Activated B cell treated with CpG ODN at 0.5 μM for 24 hours (primary cell): Measurements from ENCODE around the gene PRDX2. TPM values are rescaled to one million over a fixed set of nuclear protein-coding genes. Genes with fewer than 3 reads are reported as not detected.

Source experiments
- ATAC-seq: fragments of 200-7000 bp; cut with Tn5 transposase; one replicate; pipeline ENCODE4 v1.10.0; 2021; ENCODE audit warnings: low read depth, mild to moderate bottlenecking, moderate library complexity
- CTCF ChIA-PET: fragments of 350-600 bp; sonication (Branson Sonifier 250); formaldehyde crosslinking; loops from one replicate; lab custom pipeline; 2021; ENCODE audit warnings: antibody characterized with exemption; lab: Charles Lee
- POLR2A ChIA-PET: fragments of 350-600 bp; sonication (Branson Sonifier 250); formaldehyde crosslinking; loops from one replicate; lab custom pipeline; 2021; ENCODE audit warnings: antibody characterized with exemption; lab: Charles Lee
- DNase-seq: peaks from one replicate; pipeline ENCODE4 v3.0.0; 2022
- H3K27ac Mint-ChIP-seq: one replicate; pipeline ENCODE4 v1.8.0; 2020; ENCODE audit warnings: mixed read lengths
- H3K27me3 Mint-ChIP-seq: one replicate; pipeline ENCODE4 v1.8.0; 2021; ENCODE audit warnings: mixed read lengths
- H3K36me3 Mint-ChIP-seq: one replicate; pipeline ENCODE4 v1.8.0; 2021; ENCODE audit warnings: low read depth, mixed read lengths
- H3K4me1 Mint-ChIP-seq: one replicate; pipeline ENCODE4 v1.8.0; 2021; ENCODE audit warnings: mixed read lengths
- H3K4me3 Mint-ChIP-seq: one replicate; pipeline ENCODE4 v1.8.0; 2020; ENCODE audit warnings: mild to moderate bottlenecking, mixed read lengths
- H3K9me3 Mint-ChIP-seq: one replicate; pipeline ENCODE4 v1.8.0; 2020; ENCODE audit warnings: mixed read lengths
- intact Hi-C: fragments of 100-400 bp; cut with micrococcal nuclease; formaldehyde crosslinking; loops from one replicate; pipeline ENCODE4 v1.15.1; 2024
- total RNA-seq: library from RNA; stranded (reverse); gene quantifications from 2 replicates; pipeline ENCODE4 v1.2.3, GENCODE V29; 2022
- TF ChIP-seq, protein P1 (sequence below): fragments of 200-600 bp; IDR thresholded peaks from one replicate; pipeline ENCODE4 v1.8.0; 2022; ENCODE audit warnings: antibody characterized with exemption, mild to moderate bottlenecking

The PRDX2 gene
- total RNA-seq, 1 donor from 2014 or later, result 53.1 TPM

DNA sequence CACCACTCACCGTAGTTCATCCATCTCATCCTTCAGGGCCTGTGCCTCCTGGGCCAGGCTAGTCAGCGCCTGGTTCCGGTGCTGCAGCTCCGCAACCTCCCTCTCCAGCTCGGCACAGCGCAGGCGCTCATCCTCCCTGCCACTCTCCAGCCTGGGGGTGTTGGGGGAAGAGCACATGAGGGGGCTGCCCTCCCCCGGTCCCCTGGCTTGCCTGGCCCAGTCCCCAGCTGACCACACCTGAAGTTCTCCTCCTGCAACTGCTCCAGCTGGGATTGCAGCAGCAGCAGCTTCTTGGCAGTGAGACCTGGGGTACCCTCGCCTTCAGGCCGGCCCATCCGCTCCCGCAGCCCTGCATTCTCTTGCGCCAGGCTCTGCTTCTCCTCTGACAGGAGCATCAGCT lies 30.7 kb downstream of the PRDX2 start:
- ChIA-PET POLR2A (interaction anchor here (7.4 kb wide), 1 partner anchor 23 kb away, joined by 80 read pairs; the partner anchor contains the start of gene JUNB), CTCF (interaction anchor here (0.9 to 9.1 kb wide), 2 partner anchors 9 to 25 kb away, joined by 3 to 278 read pairs; partner anchors contain the start of gene JUNB)
- DNase-seq (no peak), ATAC-seq (no peak)
- H3K27ac Mint-ChIP-seq, result no peak overlapping the region
- no peaks in the 10 kb centered on the region for H3K9me3 Mint-ChIP-seq
- H3K4me3 Mint-ChIP-seq, result no peak overlapping the region
- no peaks in the 10 kb centered on the region for H3K27me3 Mint-ChIP-seq
- intact Hi-C loops, result no loop called here
- peaks cover 22% of the 10 kb centered on the region for H3K4me1 Mint-ChIP-seq
- H3K36me3 Mint-ChIP-seq, result no peaks in the 10 kb centered on the region
- TF ChIP-seq, protein P1, sequence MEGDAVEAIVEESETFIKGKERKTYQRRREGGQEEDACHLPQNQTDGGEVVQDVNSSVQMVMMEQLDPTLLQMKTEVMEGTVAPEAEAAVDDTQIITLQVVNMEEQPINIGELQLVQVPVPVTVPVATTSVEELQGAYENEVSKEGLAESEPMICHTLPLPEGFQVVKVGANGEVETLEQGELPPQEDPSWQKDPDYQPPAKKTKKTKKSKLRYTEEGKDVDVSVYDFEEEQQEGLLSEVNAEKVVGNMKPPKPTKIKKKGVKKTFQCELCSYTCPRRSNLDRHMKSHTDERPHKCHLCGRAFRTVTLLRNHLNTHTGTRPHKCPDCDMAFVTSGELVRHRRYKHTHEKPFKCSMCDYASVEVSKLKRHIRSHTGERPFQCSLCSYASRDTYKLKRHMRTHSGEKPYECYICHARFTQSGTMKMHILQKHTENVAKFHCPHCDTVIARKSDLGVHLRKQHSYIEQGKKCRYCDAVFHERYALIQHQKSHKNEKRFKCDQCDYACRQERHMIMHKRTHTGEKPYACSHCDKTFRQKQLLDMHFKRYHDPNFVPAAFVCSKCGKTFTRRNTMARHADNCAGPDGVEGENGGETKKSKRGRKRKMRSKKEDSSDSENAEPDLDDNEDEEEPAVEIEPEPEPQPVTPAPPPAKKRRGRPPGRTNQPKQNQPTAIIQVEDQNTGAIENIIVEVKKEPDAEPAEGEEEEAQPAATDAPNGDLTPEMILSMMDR, result no peak

DNA sequence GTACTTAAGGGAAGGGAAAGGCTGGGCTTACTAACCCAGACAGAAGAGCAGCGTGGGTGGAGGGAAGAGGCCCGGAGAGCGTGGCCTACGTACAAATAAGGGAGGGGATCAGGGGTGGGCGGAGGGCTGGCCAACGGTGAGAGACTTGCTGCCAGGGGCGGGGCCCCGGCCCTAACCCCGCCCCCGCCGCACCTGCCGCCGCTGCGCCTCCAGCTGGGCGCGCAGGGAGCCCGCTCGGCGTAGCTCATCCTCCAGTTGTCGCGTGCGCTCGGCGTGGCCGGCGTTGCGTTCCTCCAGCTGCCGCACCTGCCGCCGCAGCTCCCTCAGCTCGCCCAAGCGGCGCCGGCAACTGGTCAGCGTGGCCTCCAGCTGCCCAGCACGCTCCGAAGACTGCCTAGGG lies 31.9 kb downstream of the PRDX2 start:
- ATAC-seq, result peak; percentile 91
- ChIA-PET POLR2A (interaction anchor here (0.6 to 7.4 kb wide), 4 partner anchors 25 to 38 kb away, joined by 3 to 80 read pairs (median 5); partner anchors contain the start of genes JUNB, PRDX2 and THSD8), CTCF (interaction anchor here (1.0 to 13.6 kb wide), 2 partner anchors 26 to 78 kb away, joined by 5 to 280 read pairs; partner anchors contain the start of gene JUNB)
- Mint-ChIP-seq H3K9me3 (no peaks in the 10 kb centered on the region), H3K27me3 (no peaks in the 10 kb centered on the region), H3K36me3 (no peaks in the 10 kb centered on the region), H3K4me1 (peaks cover 19% of the 10 kb centered on the region), H3K4me3 (no peak overlapping the region), H3K27ac (no peak overlapping the region)
- peak; percentile 55 for DNase-seq
- TF ChIP-seq, protein P1, result no peak
- intact Hi-C loops, result no loop called here

DNA sequence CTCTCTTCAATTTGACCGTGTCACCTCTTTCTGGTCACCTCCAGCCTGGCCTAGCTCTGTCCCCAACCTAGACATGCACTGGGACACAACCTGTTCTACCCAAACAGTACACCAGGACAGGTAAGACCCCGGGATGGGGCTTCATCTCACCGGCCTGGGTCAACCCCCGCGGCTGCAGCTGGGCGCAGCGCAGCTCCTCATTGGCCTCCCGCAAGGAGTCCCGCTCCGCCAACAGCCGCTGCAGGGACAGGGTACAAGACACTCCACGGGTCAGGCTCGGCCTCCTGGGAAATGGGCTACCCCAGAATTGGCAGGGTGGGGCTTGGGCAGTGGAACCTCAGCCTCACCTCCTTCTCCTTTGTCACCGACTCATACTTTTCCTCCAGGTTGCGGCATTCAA lies 33.9 kb downstream of the PRDX2 start:
- Mint-ChIP-seq H3K4me1 (peaks cover 12% of the 10 kb centered on the region), H3K36me3 (no peaks in the 10 kb centered on the region), H3K4me3 (no peak overlapping the region), H3K9me3 (no peaks in the 10 kb centered on the region), H3K27me3 (no peaks in the 10 kb centered on the region), H3K27ac (no peak overlapping the region)
- ATAC-seq (no peak), DNase-seq (no peak)
- TF ChIP-seq, protein P1, result no peak
- intact Hi-C loops, result no loop called here
- CTCF ChIA-PET, result interaction anchor here (10.3 to 13.6 kb wide), 2 partner anchors 28 to 80 kb away, joined by 149 to 280 read pairs; partner anchors contain the start of gene JUNB
- POLR2A ChIA-PET, result interaction anchor here (0.5 to 7.4 kb wide), 2 partner anchors 27 to 1391 kb away, joined by 4 to 80 read pairs; partner anchors contain the start of gene JUNB

GRCh38 chr19:12767150-12767549 lies 34.5 kb downstream of the PRDX2 start:
- CTCF ChIA-PET, result interaction anchor here (1.2 to 13.6 kb wide), 4 partner anchors 10 to 123 kb away, joined by 3 to 280 read pairs (median 77); partner anchors contain the start of genes GCDH and JUNB
- H3K4me1 Mint-ChIP-seq, result peaks cover 12% of the 10 kb centered on the region
- TF ChIP-seq, protein P1, result no peak
- no peaks in the 10 kb centered on the region for H3K36me3 Mint-ChIP-seq
- DNase-seq, result no peak
- intact Hi-C loops, result no loop called here
- H3K9me3 Mint-ChIP-seq, result no peaks in the 10 kb centered on the region
- H3K27ac Mint-ChIP-seq, result no peak overlapping the region
- POLR2A ChIA-PET, result interaction anchor here (0.5 to 7.4 kb wide), 2 partner anchors 27 to 1390 kb away, joined by 4 to 80 read pairs; partner anchors contain the start of gene JUNB
- H3K4me3 Mint-ChIP-seq, result no peak overlapping the region
- no peak for ATAC-seq
- H3K27me3 Mint-ChIP-seq, result no peaks in the 10 kb centered on the region

- ChIA-PET CTCF (interaction anchor here (0.6 to 13.6 kb wide), 17 partner anchors 9 to 295 kb away, joined by 3 to 280 read pairs (median 3); partner anchors contain the start of genes FBXW9, GCDH, JUNB and RNASEH2A), POLR2A (interaction anchor here (0.6 to 7.4 kb wide), 7 partner anchors 16 to 81 kb away, joined by 3 to 80 read pairs (median 6); partner anchors contain the start of genes JUNB and RNASEH2A)
- Mint-ChIP-seq H3K4me3 (peak overlapping the region; percentile 32), H3K27me3 (no peaks in the 10 kb centered on the region), H3K27ac (no peak overlapping the region), H3K36me3 (no peaks in the 10 kb centered on the region), H3K4me1 (peaks cover 12% of the 10 kb centered on the region), H3K9me3 (no peaks in the 10 kb centered on the region)
- intact Hi-C loops, result loop anchor here (1.0 kb wide), 3 partner anchors 11 to 81 kb away; no protein-coding TSS in a partner anchor
- peak; percentile 68 for ATAC-seq
- TF ChIP-seq, protein P1, result peak; percentile 34
- DNase-seq, result peak; percentile 84
Observed at GRCh38 chr19:12766051-12766521, 35.5 kb downstream of the PRDX2 start.
